ENCODE data around the gene ERBB3. TPM values are rescaled to one million over a fixed set of nuclear protein-coding genes. Genes with fewer than 3 reads are reported as not detected.

Gene ERBB3
- total RNA-seq, 1 experiment from 2014 or later: 64.3 TPM

DNA sequence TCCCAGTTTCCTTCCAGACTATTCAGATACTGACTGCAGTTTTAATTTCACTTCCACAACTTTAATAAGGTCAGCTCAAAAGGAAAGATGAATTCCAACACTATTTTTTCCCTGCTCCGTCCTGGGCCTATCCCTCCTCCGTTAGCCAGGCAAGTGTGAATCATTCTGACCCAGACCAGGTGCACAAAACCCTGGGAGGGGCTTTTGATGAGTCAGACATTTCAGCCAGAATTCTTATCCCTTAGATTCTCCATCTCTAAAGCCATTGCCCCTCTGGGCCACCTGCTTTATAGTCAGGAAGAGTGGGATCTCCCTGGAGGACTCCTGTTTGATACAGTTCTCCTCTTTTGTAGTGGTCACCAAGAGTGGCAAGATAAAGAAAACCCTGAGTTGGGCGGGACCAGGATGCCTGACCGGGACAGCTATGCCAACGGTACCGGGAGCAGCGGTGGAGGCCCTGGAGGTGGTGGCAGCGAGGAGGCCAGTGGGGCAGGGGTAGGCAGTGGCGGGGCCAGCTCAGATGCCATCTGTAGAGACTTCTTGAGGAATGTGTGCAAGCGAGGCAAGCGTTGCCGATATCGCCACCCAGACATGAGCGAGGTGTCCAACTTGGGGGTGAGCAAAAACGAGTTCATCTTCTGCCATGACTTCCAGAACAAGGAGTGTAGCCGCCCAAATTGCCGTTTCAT, 40.3 kb downstream of the ERBB3 start (continued):
- TF ChIP-seq ZNF423 (CRISPR knock-in tag; IDR thresholded peaks at IDR 0.05): no peak
- TF ChIP-seq, protein P1, sequence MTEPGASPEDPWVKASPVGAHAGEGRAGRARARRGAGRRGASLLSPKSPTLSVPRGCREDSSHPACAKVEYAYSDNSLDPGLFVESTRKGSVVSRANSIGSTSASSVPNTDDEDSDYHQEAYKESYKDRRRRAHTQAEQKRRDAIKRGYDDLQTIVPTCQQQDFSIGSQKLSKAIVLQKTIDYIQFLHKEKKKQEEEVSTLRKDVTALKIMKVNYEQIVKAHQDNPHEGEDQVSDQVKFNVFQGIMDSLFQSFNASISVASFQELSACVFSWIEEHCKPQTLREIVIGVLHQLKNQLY (CRISPR knock-in tag; IDR thresholded peaks at IDR 0.05): no peak
- TF ChIP-seq, protein P2, sequence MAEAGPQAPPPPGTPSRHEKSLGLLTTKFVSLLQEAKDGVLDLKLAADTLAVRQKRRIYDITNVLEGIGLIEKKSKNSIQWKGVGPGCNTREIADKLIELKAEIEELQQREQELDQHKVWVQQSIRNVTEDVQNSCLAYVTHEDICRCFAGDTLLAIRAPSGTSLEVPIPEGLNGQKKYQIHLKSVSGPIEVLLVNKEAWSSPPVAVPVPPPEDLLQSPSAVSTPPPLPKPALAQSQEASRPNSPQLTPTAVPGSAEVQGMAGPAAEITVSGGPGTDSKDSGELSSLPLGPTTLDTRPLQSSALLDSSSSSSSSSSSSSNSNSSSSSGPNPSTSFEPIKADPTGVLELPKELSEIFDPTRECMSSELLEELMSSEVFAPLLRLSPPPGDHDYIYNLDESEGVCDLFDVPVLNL (CRISPR knock-in tag; IDR thresholded peaks at IDR 0.05; ENCODE audit: borderline replicate concordance, low read depth): no peak

DNA sequence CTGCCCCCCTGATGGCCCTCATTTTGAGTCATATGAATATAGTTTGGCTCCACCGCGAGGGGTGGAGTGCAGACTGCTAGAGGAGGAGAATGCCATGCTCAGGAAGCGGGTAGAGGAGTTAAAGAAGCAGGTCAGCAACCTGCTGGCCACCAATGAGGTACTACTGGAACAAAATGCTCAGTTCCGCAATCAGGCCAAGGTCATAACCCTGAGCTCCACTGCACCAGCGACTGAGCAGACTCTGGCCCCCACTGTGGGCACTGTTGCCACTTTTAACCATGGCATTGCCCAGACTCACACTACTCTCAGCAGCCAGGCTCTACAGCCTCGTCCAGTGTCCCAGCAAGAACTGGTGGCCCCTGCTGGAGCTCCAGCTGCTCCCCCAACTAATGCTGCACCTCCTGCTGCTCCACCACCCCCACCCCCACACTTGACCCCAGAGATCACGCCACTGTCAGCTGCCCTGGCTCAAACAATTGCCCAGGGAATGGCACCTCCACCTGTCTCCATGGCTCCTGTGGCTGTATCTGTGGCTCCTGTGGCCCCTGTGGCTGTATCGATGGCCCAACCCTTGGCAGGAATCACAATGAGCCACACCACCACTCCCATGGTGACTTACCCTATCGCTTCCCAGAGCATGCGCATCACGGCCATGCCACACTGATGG, 41.4 kb downstream of the ERBB3 start:
- TF ChIP-seq RELA (CRISPR knock-in tag; IDR thresholded peaks at IDR 0.05; ENCODE audit: borderline replicate concordance) (no peak), ZNF423 (CRISPR knock-in tag; IDR thresholded peaks at IDR 0.05) (no peak)
- TF ChIP-seq, protein P3, sequence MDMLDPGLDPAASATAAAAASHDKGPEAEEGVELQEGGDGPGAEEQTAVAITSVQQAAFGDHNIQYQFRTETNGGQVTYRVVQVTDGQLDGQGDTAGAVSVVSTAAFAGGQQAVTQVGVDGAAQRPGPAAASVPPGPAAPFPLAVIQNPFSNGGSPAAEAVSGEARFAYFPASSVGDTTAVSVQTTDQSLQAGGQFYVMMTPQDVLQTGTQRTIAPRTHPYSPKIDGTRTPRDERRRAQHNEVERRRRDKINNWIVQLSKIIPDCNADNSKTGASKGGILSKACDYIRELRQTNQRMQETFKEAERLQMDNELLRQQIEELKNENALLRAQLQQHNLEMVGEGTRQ (CRISPR knock-in tag; IDR thresholded peaks at IDR 0.05): no peak
- no peak overlapping the region for H3K27ac Mint-ChIP-seq
- H3K4me3 Mint-ChIP-seq: no peak overlapping the region
- ATAC-seq (no peak), DNase-seq (ENCODE audit: low spot score) (no peak)
- no peaks in the 10 kb centered on the region for H3K9me3 Mint-ChIP-seq
- H3K27me3 Mint-ChIP-seq (ENCODE audit: low read depth): no peaks in the 10 kb centered on the region
- POLR2A ChIA-PET: no interaction called here
- CTCF ChIA-PET: interaction anchor here (4.3 kb wide), 1 partner anchor 68 kb away, joined by 95 read pairs; the partner anchor contains the start of gene SMARCC2
- peaks cover 30% of the 10 kb centered on the region for H3K36me3 Mint-ChIP-seq
- H3K4me1 Mint-ChIP-seq: peaks cover 23% of the 10 kb centered on the region

DNA sequence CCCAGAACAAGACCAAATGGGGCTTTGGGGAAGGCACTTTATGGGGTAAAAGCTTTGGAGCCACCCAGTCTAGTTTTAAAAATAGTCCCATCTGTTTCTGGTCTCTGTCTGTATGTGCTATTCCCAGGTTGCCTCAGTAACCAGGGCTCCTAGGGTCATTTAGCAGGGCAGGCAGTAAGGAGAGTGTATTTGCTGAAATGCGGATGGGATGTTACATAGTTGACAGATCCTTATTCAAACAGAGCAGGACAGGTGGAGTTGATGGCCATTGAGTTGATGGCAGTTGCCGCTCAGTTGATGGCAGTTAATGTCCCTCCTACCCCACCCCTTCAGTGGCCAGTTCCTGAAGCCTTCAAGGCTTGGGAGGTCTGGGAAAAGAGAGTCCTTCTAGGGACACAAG, 42.7 kb downstream of the ERBB3 start:
- POLR2A ChIA-PET: no interaction called here

More for the DNA sequence above, 42.7 kb downstream of the ERBB3 start:
- H3K27ac Mint-ChIP-seq: no peak overlapping the region
- CTCF ChIA-PET: no interaction called here
- H3K4me3 Mint-ChIP-seq: no peak overlapping the region
- peaks cover 35% of the 10 kb centered on the region for H3K4me1 Mint-ChIP-seq
- no peaks in the 10 kb centered on the region for H3K27me3 Mint-ChIP-seq (ENCODE audit: low read depth)
- no peak for DNase-seq (ENCODE audit: low spot score)
- H3K9me3 Mint-ChIP-seq: no peaks in the 10 kb centered on the region
- peaks cover 18% of the 10 kb centered on the region for H3K36me3 Mint-ChIP-seq
- ATAC-seq: no peak
- TF ChIP-seq, protein P4, sequence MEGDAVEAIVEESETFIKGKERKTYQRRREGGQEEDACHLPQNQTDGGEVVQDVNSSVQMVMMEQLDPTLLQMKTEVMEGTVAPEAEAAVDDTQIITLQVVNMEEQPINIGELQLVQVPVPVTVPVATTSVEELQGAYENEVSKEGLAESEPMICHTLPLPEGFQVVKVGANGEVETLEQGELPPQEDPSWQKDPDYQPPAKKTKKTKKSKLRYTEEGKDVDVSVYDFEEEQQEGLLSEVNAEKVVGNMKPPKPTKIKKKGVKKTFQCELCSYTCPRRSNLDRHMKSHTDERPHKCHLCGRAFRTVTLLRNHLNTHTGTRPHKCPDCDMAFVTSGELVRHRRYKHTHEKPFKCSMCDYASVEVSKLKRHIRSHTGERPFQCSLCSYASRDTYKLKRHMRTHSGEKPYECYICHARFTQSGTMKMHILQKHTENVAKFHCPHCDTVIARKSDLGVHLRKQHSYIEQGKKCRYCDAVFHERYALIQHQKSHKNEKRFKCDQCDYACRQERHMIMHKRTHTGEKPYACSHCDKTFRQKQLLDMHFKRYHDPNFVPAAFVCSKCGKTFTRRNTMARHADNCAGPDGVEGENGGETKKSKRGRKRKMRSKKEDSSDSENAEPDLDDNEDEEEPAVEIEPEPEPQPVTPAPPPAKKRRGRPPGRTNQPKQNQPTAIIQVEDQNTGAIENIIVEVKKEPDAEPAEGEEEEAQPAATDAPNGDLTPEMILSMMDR (IDR thresholded peaks at IDR 0.05): no peak
- TF ChIP-seq ZNF219 (CRISPR knock-in tag; IDR thresholded peaks at IDR 0.05; ENCODE audit: borderline replicate concordance): no peak
- TF ChIP-seq ZNF138 (CRISPR knock-in tag; conservative IDR thresholded peaks at IDR 0.05): no peak
- TF ChIP-seq, protein P5, sequence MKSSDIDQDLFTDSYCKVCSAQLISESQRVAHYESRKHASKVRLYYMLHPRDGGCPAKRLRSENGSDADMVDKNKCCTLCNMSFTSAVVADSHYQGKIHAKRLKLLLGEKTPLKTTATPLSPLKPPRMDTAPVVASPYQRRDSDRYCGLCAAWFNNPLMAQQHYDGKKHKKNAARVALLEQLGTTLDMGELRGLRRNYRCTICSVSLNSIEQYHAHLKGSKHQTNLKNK (CRISPR knock-in tag; IDR thresholded peaks at IDR 0.05): no peak
- TF ChIP-seq, protein P6, sequence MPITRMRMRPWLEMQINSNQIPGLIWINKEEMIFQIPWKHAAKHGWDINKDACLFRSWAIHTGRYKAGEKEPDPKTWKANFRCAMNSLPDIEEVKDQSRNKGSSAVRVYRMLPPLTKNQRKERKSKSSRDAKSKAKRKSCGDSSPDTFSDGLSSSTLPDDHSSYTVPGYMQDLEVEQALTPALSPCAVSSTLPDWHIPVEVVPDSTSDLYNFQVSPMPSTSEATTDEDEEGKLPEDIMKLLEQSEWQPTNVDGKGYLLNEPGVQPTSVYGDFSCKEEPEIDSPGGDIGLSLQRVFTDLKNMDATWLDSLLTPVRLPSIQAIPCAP (CRISPR knock-in tag; IDR thresholded peaks at IDR 0.05): no peak
- TF ChIP-seq ZNF671 (CRISPR knock-in tag; IDR thresholded peaks at IDR 0.05): no peak
- TF ChIP-seq FOXP1 (CRISPR knock-in tag; IDR thresholded peaks at IDR 0.05; ENCODE audit: borderline replicate concordance): no peak
- TF ChIP-seq NFYB (CRISPR knock-in tag; conservative IDR thresholded peaks at IDR 0.05; ENCODE audit: low read depth): no peak
- TF ChIP-seq, protein P7, sequence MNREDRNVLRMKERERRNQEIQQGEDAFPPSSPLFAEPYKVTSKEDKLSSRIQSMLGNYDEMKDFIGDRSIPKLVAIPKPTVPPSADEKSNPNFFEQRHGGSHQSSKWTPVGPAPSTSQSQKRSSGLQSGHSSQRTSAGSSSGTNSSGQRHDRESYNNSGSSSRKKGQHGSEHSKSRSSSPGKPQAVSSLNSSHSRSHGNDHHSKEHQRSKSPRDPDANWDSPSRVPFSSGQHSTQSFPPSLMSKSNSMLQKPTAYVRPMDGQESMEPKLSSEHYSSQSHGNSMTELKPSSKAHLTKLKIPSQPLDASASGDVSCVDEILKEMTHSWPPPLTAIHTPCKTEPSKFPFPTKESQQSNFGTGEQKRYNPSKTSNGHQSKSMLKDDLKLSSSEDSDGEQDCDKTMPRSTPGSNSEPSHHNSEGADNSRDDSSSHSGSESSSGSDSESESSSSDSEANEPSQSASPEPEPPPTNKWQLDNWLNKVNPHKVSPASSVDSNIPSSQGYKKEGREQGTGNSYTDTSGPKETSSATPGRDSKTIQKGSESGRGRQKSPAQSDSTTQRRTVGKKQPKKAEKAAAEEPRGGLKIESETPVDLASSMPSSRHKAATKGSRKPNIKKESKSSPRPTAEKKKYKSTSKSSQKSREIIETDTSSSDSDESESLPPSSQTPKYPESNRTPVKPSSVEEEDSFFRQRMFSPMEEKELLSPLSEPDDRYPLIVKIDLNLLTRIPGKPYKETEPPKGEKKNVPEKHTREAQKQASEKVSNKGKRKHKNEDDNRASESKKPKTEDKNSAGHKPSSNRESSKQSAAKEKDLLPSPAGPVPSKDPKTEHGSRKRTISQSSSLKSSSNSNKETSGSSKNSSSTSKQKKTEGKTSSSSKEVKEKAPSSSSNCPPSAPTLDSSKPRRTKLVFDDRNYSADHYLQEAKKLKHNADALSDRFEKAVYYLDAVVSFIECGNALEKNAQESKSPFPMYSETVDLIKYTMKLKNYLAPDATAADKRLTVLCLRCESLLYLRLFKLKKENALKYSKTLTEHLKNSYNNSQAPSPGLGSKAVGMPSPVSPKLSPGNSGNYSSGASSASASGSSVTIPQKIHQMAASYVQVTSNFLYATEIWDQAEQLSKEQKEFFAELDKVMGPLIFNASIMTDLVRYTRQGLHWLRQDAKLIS (CRISPR knock-in tag; IDR thresholded peaks at IDR 0.05; ENCODE audit: borderline replicate concordance): no peak
- TF ChIP-seq TCF7 (CRISPR knock-in tag; IDR thresholded peaks at IDR 0.05; ENCODE audit: low read depth): no peak
- TF ChIP-seq, protein P8, sequence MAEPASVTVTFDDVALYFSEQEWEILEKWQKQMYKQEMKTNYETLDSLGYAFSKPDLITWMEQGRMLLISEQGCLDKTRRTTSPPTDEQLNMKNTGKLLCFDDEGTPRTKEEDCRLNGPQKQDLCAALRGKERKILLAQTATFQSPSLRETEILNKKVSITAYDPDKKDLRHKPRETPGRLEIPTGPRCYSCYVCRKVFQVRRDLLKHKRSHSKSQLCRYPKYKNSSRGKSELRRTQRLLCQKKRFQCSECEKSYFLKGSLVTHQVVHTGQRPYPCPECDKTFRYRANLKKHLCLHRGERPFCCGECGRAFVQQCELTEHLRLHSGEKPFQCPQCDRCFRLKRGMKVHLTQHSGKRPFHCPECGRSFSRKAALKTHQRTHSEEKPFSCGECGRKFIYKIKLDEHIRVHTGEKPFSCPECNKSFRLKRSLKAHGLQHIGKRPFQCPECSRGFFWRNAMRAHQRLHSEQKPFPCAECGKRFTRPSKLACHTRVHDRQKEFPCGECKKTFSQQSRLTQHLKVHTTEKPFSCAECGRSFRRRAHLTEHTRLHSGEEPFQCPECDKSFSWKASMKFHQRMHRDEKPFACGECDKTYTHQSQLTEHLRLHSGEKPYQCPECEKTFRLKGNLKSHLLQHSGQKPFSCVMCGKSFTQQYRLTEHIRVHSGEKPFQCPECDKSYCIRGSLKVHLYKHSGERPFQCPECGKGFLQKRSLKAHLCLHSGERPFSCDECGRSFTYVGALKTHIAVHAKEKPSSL (CRISPR knock-in tag; conservative IDR thresholded peaks at IDR 0.05): no peak
